Colon (tissue), 2 donors: Measurements from ENCODE around the gene ROBO1.
"Not testable (repeated sequence)": the region's sequence is repeated elsewhere in the genome, so short reads cannot be mapped to it uniquely, and the experiment has no call there.

Source experiments
- FAIRE-seq: peaks from 2 replicates; lab custom pipeline; 2012; peaks lifted over from hg19 to GRCh38; lab: Jason Lieb, UNC
- donor health status: control.
- donor health status: control.

Gene ROBO1

DNA sequence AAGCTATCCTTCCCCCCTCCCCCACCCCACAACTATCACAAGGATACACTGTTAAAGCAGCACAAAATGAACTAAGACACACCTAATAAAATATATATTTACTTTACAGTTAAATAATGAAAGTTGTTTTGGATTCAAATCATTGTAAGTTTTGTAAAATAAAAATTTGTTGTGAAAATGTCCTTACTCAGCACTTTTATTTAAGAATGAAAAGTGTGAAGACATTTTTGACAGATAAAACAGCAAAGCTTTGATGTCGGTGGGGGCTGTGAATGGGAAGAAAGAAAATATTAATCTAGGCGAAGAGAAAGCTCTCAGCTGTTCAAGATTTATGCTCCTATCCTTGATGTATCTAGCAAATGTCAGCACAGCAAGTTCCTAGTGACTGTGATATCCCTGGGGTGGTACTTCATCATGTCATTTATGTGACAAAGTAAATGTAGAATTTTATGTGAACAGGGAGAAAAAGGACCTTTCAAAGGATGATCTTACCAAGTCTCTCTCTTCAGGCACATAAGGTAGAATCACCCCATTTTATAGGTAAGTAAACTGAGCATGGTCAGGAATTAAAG is 216.4 kb downstream of the ROBO1 start:
- no peak for FAIRE-seq

- no peak for FAIRE-seq
Measured at GRCh38 chr3:79543218-79543982, 224.4 kb downstream of the ROBO1 start.

- FAIRE-seq = no peak
Measured at GRCh38 chr3:79534727-79535126, 233.1 kb downstream of the ROBO1 start.

DNA sequence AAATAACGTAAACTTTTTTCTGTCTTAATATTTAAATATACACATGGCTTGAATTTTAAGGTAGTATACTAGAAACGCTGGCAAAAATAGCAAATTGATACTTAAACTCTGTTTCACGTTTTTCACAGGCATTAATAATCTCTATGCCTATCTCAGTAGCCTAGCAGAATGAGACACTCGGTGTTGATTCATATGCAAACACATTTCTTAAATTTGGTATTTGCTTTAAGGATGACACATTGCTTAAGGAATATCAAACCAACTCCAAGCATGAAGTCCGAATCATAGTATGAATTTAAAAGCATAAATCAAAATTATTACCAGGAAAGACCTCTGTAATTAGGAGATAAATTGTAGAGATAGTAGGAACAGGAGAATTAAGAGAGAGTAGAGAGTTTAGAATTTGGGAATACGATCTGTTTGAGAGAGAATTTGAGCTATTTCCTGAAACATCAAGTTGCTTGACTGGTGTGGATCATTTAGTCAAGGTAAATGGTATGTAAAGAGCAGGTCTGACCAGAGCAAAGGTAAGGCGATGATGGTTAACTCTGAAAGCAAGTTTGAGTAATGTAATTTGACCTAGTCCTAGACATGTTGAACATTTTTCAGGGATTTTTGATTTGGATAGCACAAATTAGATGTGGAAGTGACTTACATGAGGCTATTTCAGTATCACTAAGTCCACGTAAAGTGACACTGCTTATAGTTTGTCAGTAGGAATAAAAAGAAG is 236.1 kb downstream of the ROBO1 start:
- FAIRE-seq = no peak

DNA sequence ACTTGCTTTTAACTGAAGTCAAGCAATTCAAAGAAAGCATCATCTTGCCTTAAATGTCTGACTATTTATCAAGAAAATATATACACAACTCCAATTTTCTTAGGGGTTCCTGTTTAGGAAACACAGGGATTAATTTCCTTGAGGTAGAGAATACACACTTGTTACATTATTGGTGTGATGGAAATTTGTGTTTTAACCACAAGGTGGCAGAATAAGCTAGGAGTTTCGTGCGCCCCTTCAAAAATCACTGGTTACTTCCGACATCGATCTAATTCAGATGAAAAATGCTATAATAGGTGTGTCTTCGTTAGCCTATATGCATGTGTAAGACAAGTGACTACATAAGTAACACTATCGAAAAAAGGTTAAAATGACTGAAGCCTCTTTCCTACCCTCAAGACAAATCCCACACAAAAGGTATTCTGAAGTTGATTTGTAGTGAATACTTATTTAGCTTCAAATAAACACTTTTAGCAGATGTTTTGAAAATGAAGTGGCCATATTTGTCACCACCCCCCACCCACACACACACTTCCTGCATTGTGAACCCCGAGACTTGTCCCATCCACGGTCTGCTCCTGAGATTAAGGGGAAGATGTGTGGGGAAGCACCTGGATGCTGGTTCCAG is 246.5 kb downstream of the ROBO1 start:
- no peak for FAIRE-seq

GRCh38 chr3:79517766-79518413 is 249.9 kb downstream of the ROBO1 start:
- no peak for FAIRE-seq

GRCh38 chr3:79516795-79517194 is 251.0 kb downstream of the ROBO1 start:
- no peak for FAIRE-seq

DNA sequence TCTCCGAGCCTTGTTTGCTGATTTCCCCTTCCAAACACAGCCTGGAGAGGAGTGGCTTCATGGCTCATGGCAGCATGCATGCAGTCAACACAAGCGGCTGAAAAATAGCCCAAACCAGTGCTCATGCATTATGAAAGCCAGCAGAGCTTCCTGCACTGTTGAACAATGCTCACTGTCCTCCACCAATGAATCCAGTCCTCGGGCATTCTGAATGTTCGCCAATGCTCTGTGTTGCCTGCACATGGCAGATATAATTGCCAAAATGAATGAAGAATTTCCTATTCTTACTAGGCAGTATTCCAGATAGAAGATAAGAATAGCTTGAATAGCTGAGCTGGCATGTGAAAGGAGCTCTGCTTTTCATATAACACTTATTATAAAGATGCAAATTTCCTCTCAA is 252.7 kb downstream of the ROBO1 start:
- FAIRE-seq = no peak

- FAIRE-seq = no peak
Measured at GRCh38 chr3:79514069-79514468, 253.7 kb downstream of the ROBO1 start.

DNA sequence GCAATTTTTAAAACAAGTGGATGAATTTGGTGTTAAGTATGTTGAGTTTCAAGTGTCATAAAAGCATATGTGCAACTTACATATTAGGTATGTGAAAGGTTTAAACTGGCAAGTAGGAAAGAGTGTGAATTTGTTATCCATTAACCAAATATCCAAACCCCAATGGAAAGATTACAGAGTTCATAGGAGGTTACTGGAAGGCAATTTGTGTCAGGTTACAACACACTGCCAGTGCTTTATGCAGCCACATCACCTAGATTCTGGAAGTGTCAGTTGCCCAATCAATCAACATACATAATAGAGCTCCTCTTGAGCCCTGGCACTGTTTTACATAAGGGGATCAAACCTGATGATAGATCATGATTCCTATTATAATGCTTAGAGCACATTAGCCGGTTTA is 261.0 kb downstream of the ROBO1 start:
- FAIRE-seq = no peak

DNA sequence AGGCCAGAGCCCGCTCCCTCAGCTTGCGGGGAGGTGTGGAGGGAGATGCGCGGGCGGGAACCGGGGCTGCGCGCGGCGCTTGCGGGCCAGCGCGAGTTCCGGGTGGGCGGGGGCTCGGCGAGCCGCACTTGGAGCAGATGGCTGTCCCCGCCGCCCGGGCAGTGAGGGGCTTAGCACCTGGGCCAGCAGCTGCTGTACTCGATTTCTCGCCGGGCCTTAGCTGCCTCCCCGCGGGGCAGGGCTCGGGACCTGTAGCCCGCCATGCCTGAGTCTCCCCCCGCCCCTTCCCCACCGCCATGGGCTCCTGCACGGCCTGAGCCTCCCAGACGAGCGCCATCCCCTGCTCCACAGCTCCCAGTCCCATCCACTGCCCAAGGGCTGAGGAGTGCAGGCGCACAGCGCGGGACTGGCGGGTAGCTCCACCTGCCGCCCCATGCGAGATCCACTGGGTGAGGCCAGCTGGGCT is 265.5 kb downstream of the ROBO1 start:
- not testable (repeated sequence) for FAIRE-seq

DNA sequence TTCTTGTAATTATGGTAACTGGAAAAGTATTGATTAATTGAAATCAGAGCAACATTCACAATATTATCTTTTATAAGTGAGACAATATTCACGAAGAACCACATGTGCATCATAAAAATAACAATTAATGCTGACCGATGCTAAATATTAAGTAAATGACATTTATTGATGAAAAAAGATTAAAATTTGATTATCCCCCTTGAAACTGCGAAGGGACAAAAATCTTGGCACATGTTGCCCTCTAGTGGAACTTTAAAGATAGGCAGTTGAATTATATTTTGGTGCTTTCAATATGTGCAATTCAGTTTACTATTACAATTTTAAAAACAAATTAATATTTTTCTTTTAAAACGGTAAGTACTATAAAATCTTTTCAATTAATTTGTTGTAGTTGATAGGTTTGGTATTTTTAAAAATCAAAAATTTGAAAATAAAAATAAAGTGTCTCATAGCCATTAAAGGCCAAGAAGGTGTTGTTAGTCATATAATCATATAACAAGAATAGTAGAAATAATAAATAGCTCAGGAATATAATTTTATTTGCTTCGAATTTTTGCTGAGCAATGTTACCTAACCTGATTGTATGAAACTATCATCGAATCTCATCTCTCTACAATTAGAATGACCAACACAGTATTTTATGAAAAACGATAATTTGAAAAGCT is 270.2 kb downstream of the ROBO1 start:
- FAIRE-seq = peak; percentile 83

DNA sequence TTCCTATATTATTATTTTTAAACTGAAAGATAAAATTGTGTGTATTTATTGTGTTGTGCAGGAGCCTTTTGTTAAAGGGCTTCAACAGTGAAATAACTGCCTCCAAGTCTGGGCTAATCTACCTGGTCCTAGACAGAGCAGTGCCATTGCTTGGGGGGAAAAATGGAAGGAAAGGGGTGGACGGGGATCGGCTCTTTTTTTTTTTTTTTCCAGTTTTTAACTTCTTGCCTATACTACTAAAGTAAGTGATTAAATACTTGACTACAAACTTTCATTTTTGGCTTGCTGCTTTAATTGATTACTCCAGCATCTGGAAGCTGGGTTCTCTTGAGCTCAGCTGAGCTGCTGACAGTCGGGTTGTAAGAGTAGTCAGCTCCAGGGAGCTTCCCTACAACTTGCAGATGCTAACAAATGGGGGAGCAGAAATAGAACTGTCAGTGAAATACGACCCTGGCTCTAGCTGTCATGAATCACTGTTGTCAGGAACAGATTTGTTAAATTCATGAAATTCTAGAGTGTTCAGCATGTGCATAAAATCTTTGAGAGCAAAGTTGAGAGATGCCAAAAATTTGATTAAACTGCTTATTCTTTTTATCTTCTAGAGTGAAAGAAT is 276.7 kb downstream of the ROBO1 start:
- FAIRE-seq = no peak

GRCh38 chr3:79490165-79491028 is 277.4 kb downstream of the ROBO1 start:
- FAIRE-seq = no peak

DNA sequence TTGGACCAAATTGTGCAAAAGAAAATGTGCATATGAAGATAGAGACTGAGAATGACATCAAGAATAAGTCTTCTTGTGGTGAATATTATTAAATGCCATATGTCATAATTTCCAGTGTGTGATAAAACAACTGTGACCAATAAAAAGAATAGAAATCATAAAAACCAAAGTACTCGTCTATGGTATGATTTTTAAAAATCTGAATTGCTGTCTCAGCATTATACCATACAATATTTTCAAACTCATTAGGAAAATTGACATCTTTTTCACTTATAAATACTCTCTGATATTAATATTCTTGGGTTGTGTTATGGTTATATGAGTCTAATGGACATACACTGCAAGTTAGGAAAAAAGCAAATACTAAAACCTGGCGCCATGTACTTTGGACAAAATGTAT is 279.4 kb downstream of the ROBO1 start:
- FAIRE-seq = no peak

DNA sequence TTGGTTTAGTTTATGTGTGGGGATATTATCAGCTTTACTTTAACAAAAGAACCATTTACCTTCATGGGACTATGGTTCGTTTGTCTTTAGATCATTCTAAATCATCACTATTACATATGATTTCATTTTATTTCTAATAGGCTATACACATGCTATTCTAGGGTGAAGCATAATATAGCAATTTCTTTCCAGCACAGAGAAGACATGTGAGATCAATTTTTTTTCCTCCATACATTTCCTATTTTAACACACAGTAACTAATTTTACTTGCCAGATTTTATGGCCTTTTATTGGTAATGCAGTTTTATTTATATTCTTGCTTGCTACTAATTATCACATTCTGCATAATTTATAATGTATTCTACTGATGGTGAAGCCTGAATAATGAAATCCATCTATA is 287.1 kb downstream of the ROBO1 start:
- FAIRE-seq = no peak

- FAIRE-seq = no peak
Measured at GRCh38 chr3:79478620-79479019, 289.2 kb downstream of the ROBO1 start.

DNA sequence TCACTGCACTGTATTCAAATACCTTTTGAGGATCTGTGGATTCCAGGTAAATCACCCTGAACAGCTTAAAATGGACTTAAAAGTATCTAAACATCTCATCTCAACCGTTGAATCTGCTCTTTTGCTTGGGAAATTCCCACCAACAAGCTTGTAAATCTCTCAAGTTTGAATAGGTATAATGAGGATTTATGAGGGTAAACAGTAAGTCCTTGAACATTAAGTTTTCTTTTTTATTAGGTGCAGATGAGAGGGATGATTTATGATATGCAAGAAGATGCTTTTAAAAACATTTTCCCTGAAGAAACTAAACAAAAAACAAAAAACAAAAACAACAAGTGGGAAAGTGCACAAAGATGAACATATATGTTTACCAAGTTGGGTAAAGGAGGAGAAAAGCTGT is 290.6 kb downstream of the ROBO1 start:
- FAIRE-seq = no peak

DNA sequence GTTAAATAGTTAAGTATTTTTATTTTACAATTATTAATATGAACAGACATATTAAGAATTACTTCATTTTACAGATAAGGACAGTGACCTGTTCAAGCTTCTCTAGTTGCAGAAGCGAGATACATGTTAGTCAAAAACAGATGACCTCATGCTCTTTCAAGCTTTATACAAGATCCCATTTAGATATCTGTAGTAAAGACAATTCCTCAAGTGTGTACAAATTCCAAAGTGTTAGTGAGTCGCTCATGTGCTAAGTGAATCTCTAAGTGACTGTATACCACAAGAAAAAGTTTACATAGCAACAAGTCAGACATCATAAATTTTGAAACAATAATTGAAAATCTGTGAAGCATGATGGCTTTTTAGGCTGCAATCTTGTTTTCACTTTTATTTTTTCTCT is 293.8 kb downstream of the ROBO1 start:
- FAIRE-seq = no peak

DNA sequence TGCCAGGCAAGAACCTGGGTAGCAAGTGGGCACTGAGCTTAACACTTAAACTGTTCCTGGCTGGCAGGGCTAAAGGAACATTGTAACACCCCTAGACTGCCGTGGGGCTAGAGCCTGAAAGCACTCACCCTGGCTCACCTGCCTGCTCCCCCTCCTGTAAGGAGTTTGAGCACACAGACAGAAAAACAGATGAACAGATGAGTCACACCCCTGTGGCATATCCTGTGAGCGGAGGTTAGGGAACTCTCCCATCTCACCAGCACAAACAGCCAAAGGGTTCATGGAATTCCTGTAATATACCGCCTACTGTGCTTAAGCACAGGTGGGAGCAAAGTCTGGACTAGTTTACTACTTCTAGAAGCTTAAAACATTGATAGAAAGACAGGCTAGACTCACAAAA is 300.1 kb downstream of the ROBO1 start:
- FAIRE-seq = no peak
